HG02943 (cell line): ENCODE results near the gene ASGR2.
"Not testable (repeated sequence)": the region's sequence is repeated elsewhere in the genome, so short reads cannot be mapped to it uniquely, and the experiment has no call there.

ENCODE experiments used
- ATAC-seq: cut with Tn5 transposase; IDR thresholded peaks from one replicate; pipeline ENCODE4 v1.9.1; 2021; ENCODE audit warnings: mild to moderate bottlenecking, low read depth, moderate library complexity; ENCODE audit not compliant: unreplicated experiment

Gene ASGR2

DNA sequence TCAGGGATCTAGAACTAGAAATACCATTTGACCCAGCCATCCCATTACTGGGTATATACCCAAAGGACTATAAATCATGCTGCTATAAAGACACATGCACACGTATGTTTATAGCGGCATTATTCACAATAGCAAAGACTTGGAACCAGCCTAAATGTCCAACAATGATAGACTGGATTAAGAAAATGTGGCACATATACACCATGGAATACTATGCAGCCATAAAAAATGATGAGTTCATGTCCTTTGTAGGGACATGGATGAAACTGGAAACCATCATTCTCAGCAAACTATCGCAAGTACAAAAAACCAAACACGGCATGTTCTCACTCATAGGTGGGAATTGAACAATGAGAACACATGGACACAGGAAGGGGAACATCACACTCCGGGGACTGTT lies 12.9 kb upstream of the ASGR2 start:
- not testable (repeated sequence) for ATAC-seq

DNA sequence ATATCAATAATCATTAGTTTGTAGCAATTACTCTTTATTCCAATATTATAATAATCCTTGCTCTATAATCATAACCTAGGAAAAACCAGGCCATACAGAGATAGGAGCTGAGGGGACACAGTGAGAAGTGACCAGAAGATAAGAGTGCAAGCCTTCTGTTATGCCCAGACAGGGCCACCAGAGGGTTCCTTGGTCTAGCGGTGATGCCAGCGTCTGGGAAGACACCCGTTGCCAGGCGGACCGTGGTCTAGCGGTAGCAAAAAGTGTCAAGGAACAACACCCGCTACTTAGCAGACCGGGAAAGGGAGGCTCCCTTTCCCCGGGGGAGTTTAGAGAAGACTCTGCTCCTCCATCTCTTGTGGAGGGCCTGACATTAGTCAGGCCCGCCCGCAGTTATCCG lies 11.8 kb upstream of the ASGR2 start:
- not testable (repeated sequence) for ATAC-seq

GRCh38 chr17:7124923-7125322 lies 10.3 kb upstream of the ASGR2 start:
- no peak for ATAC-seq

GRCh38 chr17:7123844-7124243 lies 9.2 kb upstream of the ASGR2 start:
- ATAC-seq, result no peak

- ATAC-seq, result no peak
Measured at GRCh38 chr17:7122381-7122780, 7.8 kb upstream of the ASGR2 start.

DNA sequence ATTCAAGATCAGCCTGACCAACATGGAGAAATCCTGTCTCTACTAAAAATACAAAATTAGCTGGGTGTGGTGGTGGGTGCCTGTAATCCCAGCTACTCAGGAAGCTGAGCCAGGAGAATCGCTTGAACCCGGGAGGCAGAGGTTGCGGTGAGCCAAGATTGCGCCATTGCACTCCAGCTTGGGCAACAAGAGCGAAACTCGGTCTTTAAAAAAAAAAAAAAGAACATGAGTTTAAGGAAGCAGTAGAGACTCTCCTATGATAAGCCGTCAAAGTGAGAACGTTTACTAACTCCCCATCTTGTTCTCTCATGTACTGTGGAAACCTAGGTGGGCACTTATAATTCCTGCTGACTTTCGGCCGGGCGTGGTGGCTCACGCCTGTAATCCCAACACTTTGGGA lies 6.0 kb upstream of the ASGR2 start:
- ATAC-seq, result not testable (repeated sequence)

- no peak for ATAC-seq
Measured at GRCh38 chr17:7120123-7120522, 5.5 kb upstream of the ASGR2 start.

DNA sequence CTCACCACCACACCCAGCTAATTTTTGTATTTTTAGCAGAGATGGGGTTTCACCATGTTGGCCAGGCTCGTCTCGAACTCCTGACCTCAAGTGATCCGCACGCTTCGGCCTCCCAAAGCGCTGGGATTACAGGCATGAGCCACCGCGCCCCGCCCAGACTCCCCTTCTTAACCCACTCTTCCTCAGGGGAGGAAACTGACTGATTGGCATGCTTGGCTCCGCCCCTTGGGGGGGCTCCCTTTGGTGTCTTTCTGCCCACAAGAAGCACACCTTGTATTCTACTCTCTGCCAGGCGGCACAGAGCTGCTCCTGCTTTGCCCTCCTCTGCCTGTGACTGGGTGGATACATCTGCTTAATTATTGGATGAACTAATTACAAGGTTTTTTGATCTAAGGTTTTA lies 4.7 kb upstream of the ASGR2 start:
- ATAC-seq, result no peak

DNA sequence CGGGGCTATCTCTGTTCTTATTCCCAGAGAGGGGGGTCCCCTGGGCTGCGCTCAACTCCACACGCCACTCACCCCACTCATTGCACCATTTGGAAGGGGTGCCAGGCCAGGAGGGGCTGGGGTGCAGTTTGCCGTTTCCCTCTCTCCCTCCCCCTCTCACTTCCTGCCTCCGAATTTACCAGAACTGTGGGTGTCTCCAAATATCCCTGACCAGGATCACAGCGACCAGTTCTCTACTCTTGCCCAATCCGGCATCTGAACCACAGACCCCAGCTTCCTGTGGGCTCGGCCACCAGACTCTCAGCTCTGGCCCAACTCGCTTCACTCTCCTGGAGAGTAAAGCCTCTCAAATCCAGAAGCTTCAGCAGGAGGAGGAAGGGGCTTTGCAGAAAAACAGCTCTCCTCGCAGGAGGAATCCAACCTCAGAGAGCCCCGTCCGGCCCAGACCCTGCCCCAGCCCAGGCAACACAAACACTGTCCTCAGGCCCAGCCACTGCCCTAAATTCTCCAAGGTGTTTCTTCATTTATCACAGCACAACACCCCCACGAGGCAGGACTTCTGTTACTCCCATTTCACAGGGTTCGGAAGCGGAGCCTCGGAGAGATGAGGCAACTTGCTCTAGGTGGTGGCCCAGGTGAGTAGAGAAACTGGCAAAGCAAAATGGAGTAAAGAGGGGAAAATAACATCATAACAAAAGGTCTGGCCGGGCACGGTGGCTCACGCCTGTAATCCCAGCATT lies 423 bp upstream of the ASGR2 start:
- ATAC-seq, result no peak

- no peak for ATAC-seq
Measured at GRCh38 chr17:7113273-7114071, 1.1 kb downstream of the ASGR2 start.

GRCh38 chr17:7112510-7113108 lies 2.0 kb downstream of the ASGR2 start:
- no peak for ATAC-seq

GRCh38 chr17:7111784-7112509 lies 2.7 kb downstream of the ASGR2 start:
- ATAC-seq, result no peak

GRCh38 chr17:7110617-7111306 lies 3.9 kb downstream of the ASGR2 start:
- ATAC-seq, result no peak

GRCh38 chr17:7109461-7110322 lies 4.9 kb downstream of the ASGR2 start:
- no peak for ATAC-seq

DNA sequence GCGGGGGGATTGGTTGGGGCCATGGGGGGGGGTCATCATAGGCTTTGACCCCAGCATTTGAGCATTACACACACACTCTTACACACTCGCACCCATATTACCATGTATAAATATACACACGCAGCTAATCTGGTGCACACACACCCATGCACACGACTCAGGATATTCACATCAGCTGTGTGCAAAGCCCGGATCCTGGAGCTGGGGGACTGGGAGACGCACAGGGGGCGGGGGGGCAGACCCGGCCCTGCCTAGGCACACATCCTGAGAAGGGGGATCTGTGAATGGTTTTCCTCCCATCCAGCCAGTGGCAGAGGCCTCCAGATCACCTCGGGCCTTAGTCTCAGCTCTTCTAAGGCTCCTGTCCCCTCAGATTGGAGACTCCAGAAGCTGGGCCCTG lies 5.6 kb downstream of the ASGR2 start:
- no peak for ATAC-seq

DNA sequence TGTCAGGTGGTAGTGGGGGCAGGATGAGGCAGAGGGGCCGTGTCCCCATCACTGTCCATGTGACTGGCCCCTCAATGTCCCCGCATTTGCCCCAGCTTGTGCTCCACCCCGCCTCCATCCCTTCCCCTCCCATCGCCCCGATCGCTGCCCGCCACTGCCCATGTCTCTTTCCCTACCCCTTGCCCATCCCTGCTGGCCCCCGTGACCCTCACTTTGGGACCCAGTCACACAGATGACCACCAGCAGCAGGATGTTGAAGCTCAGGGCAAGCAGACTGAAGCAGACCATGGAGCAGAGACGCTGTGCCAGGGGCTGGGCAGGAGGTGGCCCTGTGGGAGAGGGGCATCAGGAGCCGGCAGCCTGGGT lies 6.1 kb downstream of the ASGR2 start:
- ATAC-seq, result no peak

DNA sequence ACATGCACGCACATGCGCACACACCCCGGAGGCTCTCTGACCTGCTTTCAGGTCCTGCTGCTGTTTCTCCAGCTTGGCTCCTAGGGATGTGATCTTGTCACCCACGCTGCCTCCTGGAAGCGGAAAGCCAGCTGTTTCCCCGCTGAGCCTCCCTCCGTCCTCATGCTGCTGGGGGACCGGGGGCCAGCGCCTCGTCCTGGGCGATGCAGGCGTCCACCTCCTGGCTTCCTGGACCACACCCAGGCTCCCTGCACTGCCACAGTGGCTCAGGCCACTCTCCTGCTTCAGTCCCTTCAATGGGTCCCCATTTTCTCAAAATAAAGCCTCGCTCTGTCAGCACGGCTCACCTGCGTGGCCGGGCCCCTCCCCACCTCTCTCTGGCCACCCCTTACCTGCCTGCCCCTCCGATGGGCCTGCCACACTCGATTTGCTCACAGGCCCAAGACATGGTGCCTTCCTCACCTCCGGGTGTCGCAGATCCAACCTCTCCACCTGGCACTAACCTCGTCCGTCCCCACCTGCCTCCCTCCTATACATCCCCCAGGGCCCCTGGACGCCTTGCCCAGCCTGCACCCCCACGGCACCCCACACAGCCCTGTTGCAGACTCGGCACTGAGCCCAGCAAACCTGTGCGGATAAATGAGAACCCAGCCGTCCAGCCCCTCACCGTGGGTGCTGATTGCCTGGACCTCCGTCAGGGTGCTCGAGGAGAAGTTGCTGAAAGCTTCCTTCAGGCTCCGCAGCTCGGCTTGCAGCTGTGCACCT lies 6.6 kb downstream of the ASGR2 start:
- no peak for ATAC-seq

DNA sequence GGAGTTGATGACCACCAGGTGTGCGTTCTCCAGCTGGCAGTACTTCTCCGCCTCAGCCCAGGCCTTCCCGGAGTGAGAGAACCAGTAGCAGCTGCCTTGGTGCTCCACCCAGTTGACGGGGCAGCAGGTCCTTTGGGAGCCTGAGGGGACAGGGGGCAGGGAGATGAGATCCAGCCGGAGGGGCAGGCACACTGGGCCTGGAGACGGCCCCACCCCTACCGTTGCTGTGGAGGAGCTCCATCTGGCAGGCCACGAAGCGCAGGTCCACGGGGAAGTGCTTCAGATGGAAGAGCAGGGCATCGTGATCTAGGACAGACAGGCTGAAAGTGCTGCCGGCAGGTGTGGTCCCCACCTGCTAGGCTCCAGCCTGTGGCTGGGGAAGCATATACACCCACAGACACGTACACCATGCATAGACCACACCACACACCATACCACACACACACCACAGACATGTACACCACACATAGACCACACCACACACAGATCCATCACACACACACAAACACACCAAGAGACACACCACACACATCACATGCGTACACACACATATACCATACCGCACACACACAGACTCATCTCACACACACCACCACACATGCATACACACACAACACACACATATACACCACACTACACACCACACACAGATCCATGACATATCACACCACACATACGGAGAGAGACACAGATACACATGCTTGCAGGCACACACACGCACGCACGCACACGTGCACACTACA lies 7.4 kb downstream of the ASGR2 start:
- no peak for ATAC-seq
